NK-92 (cell line): ENCODE data around the gene NKAIN1.

Source experiments
- DNase-seq: peaks from one replicate; lab custom pipeline; 2025; ENCODE audit not compliant: unreplicated experiment; lab: John Stamatoyannopoulos, UW

Gene NKAIN1

GRCh38 chr1:31234123-31234708 lies 5.5 kb downstream of the NKAIN1 start:
- DNase-seq = no peak

- no peak for DNase-seq
Observed at GRCh38 chr1:31232689-31233088, 7.0 kb downstream of the NKAIN1 start.

- DNase-seq = no peak
Observed at GRCh38 chr1:31231802-31232201, 7.9 kb downstream of the NKAIN1 start.

- no peak for DNase-seq
Observed at GRCh38 chr1:31230378-31230777, 9.3 kb downstream of the NKAIN1 start.

- DNase-seq = no peak
Observed at GRCh38 chr1:31228986-31229385, 10.7 kb downstream of the NKAIN1 start.

- no peak for DNase-seq
Observed at GRCh38 chr1:31227891-31228568, 11.7 kb downstream of the NKAIN1 start.

GRCh38 chr1:31224068-31224467 lies 15.6 kb downstream of the NKAIN1 start:
- DNase-seq = no peak

GRCh38 chr1:31222176-31222575 lies 17.5 kb downstream of the NKAIN1 start:
- no peak for DNase-seq

GRCh38 chr1:31221072-31221471 lies 18.6 kb downstream of the NKAIN1 start:
- no peak for DNase-seq

- no peak for DNase-seq
Observed at GRCh38 chr1:31219489-31219888, 20.2 kb downstream of the NKAIN1 start.

- DNase-seq = no peak
Observed at GRCh38 chr1:31218705-31219104, 21.0 kb downstream of the NKAIN1 start.

GRCh38 chr1:31216016-31216415 lies 23.7 kb downstream of the NKAIN1 start:
- DNase-seq = no peak

- no peak for DNase-seq
Observed at GRCh38 chr1:31215065-31215570, 24.6 kb downstream of the NKAIN1 start.

- no peak for DNase-seq
Observed at GRCh38 chr1:31214316-31215064, 25.2 kb downstream of the NKAIN1 start.

GRCh38 chr1:31208361-31208945 lies 31.2 kb downstream of the NKAIN1 start:
- DNase-seq = no peak

GRCh38 chr1:31207569-31207968 lies 32.1 kb downstream of the NKAIN1 start:
- no peak for DNase-seq

GRCh38 chr1:31207046-31207445 lies 32.6 kb downstream of the NKAIN1 start:
- DNase-seq = no peak

- no peak for DNase-seq
Observed at GRCh38 chr1:31203215-31203614, 36.5 kb downstream of the NKAIN1 start.

- no peak for DNase-seq
Observed at GRCh38 chr1:31201931-31202360, 37.7 kb downstream of the NKAIN1 start.

- DNase-seq = no peak
Observed at GRCh38 chr1:31199949-31200348, 39.7 kb downstream of the NKAIN1 start.

GRCh38 chr1:31199236-31199790 lies 40.4 kb downstream of the NKAIN1 start:
- no peak for DNase-seq
